Prostate gland (tissue), 2 donors: Measurements from ENCODE around the gene U2AF2. TPM values are rescaled to one million over a fixed set of nuclear protein-coding genes. Genes with fewer than 3 reads are reported as not detected.

Source experiments
- DNase-seq: peaks from one replicate; pipeline ENCODE4 v3.0.0-alpha.2; 2019; ENCODE audit warnings: low spot score
- H3K27ac ChIP-seq, 2 donors: fragments of 200-600 bp; sonication (generic); 2 replicates each; pipeline ENCODE4 v1.5.1; 2017 to 2019
- H3K27me3 ChIP-seq: fragments of 200-600 bp; sonication (generic); replicated peaks from 2 replicates; pipeline ENCODE4 v1.5.1; 2019; ENCODE audit not compliant: insufficient read depth
- H3K36me3 ChIP-seq, 2 donors: fragments of 200-600 bp; sonication (generic); 1 replicate in 1 of 2; 2 replicates in 1 of 2; pipeline versions ENCODE4 v1.5.1 to v1.8.1; 2017 to 2019
- H3K4me1 ChIP-seq: fragments of 200-600 bp; sonication (generic); replicated peaks from 2 replicates; pipeline ENCODE4 v1.5.1; 2019
- H3K4me3 ChIP-seq, 2 donors: fragments of 200-600 bp; sonication (generic); 2 replicates each; pipeline ENCODE4 v1.5.1; 2017 to 2019
- H3K9me3 ChIP-seq: fragments of 200-600 bp; sonication (generic); 2 replicates; pipeline ENCODE4 v1.5.1; 2017
- CTCF ChIP-seq, 4 experiments: fragments of 200-600 bp in 2 of 4; fragments of 450-650 bp in 2 of 4; sonication (generic) in 2 of 4; IDR thresholded peaks; 1 replicate in 3 of 4; 2 replicates in 1 of 4; pipeline ENCODE4 v1.5.1; 2016 to 2019; ENCODE audit warnings: antibody characterized with exemption in 4 of 4, mild to moderate bottlenecking in 2 of 4, moderate library complexity in 2 of 4
- POLR2A ChIP-seq: fragments of 450-650 bp; IDR thresholded peaks from one replicate; pipeline ENCODE4 v1.6.1; 2016; ENCODE audit warnings: antibody characterized with exemption, mild to moderate bottlenecking
- POLR2AphosphoS5 ChIP-seq: sonication (generic); formaldehyde crosslinking; IDR thresholded peaks from one replicate; pipeline ENCODE4 v1.6.1; 2017; ENCODE audit warnings: antibody characterized with exemption
- WGBS: methylation state at CpG from one replicate; pipeline ENCODE4 v1.1.5; 2018; 5-methylcytosine and 5-hydroxymethylcytosine counted together
- intact Hi-C: fragments of 100-400 bp; cut with DNase I; formaldehyde crosslinking; loops from one replicate; pipeline ENCODE4 v1.14.2; 2022
- total RNA-seq, 2 donors: library from RNA; depleted of rRNA; stranded (reverse); fragments of >200 nt; gene quantifications; one replicate each; pipeline ENCODE4 v1.1.0, GENCODE V29; 2016

Gene U2AF2
- total RNA-seq, 2 donors from 2014 or later, result 99.2 to 224 TPM

DNA sequence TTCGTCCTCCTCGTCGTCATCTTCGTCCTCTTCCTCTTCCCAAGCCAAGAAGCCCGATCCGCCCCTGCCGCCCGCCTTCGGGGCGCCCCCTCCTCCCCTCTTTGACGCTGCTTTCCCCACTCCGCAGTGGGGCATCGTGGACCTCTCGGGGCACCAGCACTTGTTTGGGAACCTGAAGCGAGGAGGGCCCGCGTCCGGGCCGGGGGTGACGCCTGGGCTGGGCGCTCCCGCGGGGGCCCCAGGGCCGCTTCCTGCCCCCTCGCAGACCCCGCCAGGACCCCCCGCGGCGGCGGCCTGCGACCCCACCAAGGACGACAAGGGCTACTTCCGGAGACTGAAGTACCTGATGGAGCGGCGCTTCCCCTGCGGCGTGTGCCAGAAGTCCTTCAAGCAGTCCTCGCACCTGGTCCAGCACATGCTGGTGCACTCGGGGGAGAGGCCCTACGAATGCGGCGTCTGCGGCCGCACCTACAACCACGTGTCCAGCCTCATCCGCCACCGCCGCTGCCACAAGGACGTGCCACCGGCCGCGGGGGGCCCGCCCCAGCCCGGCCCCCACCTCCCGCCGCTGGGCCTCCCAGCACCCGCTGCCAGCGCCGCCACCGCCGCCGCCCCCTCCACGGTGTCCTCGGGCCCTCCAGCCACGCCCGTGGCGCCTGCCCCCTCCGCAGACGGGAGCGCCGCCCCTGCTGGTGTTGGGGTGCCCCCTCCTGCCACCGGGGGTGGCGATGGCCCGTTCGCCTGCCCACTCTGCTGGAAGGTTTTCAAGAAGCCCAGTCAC lies 40.7 kb upstream of the U2AF2 start:
- intact Hi-C loops, result no loop called here
- WGBS, result 94% methylated on average over 61 of the region's 75 CpGs
- peaks cover 6 to 19% of the 10 kb centered on the region in 2 donors for H3K36me3 ChIP-seq

GRCh38 chr19:55614711-55615542 lies 39.9 kb upstream of the U2AF2 start:
- H3K27me3 ChIP-seq, result no peaks in the 10 kb centered on the region
- H3K4me1 ChIP-seq, result no peaks in the 10 kb centered on the region
- TF ChIP-seq CTCF (IDR thresholded peaks at IDR 0.05), result no peak
- no peak for TF ChIP-seq POLR2A
- TF ChIP-seq POLR2AphosphoS5, result no peak
- H3K36me3 ChIP-seq, result peaks cover 6 to 19% of the 10 kb centered on the region in 2 donors
- no peak overlapping the region for H3K4me3 ChIP-seq
- H3K9me3 ChIP-seq, result no peaks in the 10 kb centered on the region
- H3K27ac ChIP-seq, result no peak overlapping the region
- no peak for DNase-seq
- WGBS, result 97% methylated on average over 86 of the region's 98 CpGs
- intact Hi-C loops, result no loop called here

More for the DNA sequence above, 40.7 kb upstream of the U2AF2 start:
- Histone ChIP-seq H3K9me3 (no peaks in the 10 kb centered on the region), H3K4me3 (no peak overlapping the region), H3K27ac (no peak overlapping the region), H3K27me3 (no peaks in the 10 kb centered on the region), H3K4me1 (no peaks in the 10 kb centered on the region)
- TF ChIP-seq CTCF (IDR thresholded peaks at IDR 0.05), result no peak
- no peak for TF ChIP-seq POLR2AphosphoS5
- no peak for TF ChIP-seq POLR2A
- no peak for DNase-seq

- intact Hi-C loops, result no loop called here
- DNase-seq, result no peak
- Histone ChIP-seq H3K4me3 (no peak overlapping the region), H3K27ac (no peak overlapping the region), H3K27me3 (no peaks in the 10 kb centered on the region), H3K9me3 (no peaks in the 10 kb centered on the region), H3K36me3 (peaks cover 6 to 19% of the 10 kb centered on the region in 2 donors), H3K4me1 (no peaks in the 10 kb centered on the region)
- WGBS, result 94% methylated on average over 44 of the region's 88 CpGs
- TF ChIP-seq POLR2A, result no peak
- TF ChIP-seq POLR2AphosphoS5, result no peak
- no peak for TF ChIP-seq CTCF (IDR thresholded peaks at IDR 0.05)
Measured at GRCh38 chr19:55615543-55616394, 39.1 kb upstream of the U2AF2 start.

- H3K9me3 ChIP-seq, result no peaks in the 10 kb centered on the region
- intact Hi-C loops, result no loop called here
- 96% methylated on average over 38 of the region's 38 CpGs for WGBS
- peaks cover 6 to 19% of the 10 kb centered on the region in 2 donors for H3K36me3 ChIP-seq
- H3K27me3 ChIP-seq, result no peaks in the 10 kb centered on the region
- H3K4me3 ChIP-seq, result no peak overlapping the region
- H3K27ac ChIP-seq, result no peak overlapping the region
- H3K4me1 ChIP-seq, result no peaks in the 10 kb centered on the region
- TF ChIP-seq CTCF (IDR thresholded peaks at IDR 0.05) (no peak), POLR2AphosphoS5 (no peak), POLR2A (no peak)
- no peak for DNase-seq
Measured at GRCh38 chr19:55616395-55616875, 38.4 kb upstream of the U2AF2 start.
